ENCODE data around the gene PLCG2. TPM values are rescaled to one million over a fixed set of nuclear protein-coding genes. Genes with fewer than 3 reads are reported as not detected.

Gene PLCG2
- total and polyA plus RNA-seq, 2 of the 8 experiments (the other 6 are each of a cell fraction or from before 2014, with no cell fraction given): 6.1 to 6.9 TPM

DNA sequence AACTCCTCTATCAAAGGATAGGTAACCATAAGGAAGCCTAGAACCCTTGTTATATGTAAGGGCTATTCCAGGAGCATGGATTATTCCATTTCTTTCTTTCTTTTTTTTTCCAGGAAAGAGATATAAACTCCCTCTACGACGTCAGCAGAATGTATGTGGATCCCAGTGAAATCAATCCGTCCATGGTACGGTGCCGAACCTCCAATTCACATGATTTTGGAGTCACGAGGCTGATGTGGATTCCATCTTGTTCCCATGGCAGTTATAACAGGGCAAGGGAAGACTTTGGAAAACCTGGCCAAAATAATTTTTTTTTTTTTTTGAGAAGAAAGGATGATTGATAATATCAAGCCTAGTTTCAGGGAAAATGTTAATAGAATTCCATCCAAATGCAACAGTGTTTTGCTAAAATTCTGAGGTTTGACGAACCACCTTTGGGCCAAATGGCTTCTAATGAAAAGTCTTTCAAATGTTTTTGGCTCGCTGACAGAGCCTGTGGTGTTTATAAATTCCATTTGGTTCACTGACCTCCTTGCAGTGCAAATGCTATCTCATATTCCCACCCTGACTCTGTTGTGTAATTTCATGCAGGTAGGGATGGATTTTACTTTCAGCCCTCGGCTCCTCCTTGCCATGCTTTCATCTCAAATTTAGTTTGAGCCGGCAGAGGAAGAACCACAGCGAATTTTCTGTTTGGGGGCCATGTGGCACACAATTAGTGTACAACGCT is 142.2 kb downstream of the PLCG2 start (continued):
- TF ChIP-seq ASH2L (IDR thresholded peaks at IDR 0.05; ENCODE audit: low read length) (no peak), HDAC6 (IDR thresholded peaks at IDR 0.05; ENCODE audit: low read depth, low read length) (no peak), JUN (IDR thresholded peaks at IDR 0.05; ENCODE audit: low read depth, low read length) (no peak), SIX5 (IDR thresholded peaks at IDR 0.05; ENCODE audit: low read depth, low read length) (no peak), RBBP5 (IDR thresholded peaks at IDR 0.05; ENCODE audit: borderline replicate concordance, low read depth, low read length) (no peak), POLR2AphosphoS5 (IDR thresholded peaks at IDR 0.05; ENCODE audit: low read depth, low read length) (no peak)
